ENCODE measurements around the gene GSG1. TPM values are rescaled to one million over a fixed set of nuclear protein-coding genes. Genes with fewer than 3 reads are reported as not detected.
"Not testable (repeated sequence)": the region's sequence is repeated elsewhere in the genome, so short reads cannot be mapped to it uniquely, and the experiment has no call there.

The GSG1 gene
- total RNA-seq, 3 donors from 2014 or later = not detected

DNA sequence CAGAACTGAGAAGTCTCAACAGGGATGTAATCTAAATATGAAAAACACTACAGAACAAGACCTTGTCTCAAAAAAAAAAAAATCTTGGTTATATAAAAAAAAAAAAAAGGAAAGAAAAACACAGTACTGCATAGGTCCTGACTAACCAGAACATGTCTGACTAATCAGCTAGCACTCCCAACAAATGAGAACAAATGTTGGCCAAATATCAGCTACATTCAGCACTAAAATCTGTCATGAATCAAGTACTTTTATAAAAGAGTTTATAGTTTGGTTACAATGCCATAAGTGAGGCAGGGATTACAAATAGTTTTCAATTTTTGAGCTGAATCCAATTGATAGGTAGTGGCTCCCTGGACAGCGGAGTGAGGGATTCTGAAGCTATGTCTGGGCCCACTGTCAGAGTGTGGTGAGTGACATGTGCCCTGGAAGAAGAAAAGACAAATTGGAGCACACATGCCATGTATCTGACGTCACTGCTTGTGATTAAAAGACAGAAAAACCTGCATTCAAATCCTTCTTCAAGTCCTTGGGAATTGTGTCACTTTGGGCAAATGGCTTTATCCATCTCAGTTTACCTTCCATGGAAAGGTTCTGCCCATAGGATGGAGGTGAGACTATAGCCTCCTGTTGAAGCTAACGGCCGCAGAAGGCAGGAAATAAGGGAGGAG is 64.8 kb downstream of the GSG1 start:
- Histone ChIP-seq H3K9me3 (no peaks in the 10 kb centered on the region), H3K4me1 (ENCODE audit: low read depth) (peaks cover 11% of the 10 kb centered on the region), H3K36me3 (ENCODE audit: low read depth) (no peaks in the 10 kb centered on the region), H3K4me3 (no peak overlapping the region)
- intact Hi-C loops (cut with DNase I, micrococcal nuclease) = no loop called here
- TF ChIP-seq, protein P1, sequence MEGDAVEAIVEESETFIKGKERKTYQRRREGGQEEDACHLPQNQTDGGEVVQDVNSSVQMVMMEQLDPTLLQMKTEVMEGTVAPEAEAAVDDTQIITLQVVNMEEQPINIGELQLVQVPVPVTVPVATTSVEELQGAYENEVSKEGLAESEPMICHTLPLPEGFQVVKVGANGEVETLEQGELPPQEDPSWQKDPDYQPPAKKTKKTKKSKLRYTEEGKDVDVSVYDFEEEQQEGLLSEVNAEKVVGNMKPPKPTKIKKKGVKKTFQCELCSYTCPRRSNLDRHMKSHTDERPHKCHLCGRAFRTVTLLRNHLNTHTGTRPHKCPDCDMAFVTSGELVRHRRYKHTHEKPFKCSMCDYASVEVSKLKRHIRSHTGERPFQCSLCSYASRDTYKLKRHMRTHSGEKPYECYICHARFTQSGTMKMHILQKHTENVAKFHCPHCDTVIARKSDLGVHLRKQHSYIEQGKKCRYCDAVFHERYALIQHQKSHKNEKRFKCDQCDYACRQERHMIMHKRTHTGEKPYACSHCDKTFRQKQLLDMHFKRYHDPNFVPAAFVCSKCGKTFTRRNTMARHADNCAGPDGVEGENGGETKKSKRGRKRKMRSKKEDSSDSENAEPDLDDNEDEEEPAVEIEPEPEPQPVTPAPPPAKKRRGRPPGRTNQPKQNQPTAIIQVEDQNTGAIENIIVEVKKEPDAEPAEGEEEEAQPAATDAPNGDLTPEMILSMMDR (IDR thresholded peaks at IDR 0.05) = no peak
- DNase-seq = no peak
- ATAC-seq = no peak

DNA sequence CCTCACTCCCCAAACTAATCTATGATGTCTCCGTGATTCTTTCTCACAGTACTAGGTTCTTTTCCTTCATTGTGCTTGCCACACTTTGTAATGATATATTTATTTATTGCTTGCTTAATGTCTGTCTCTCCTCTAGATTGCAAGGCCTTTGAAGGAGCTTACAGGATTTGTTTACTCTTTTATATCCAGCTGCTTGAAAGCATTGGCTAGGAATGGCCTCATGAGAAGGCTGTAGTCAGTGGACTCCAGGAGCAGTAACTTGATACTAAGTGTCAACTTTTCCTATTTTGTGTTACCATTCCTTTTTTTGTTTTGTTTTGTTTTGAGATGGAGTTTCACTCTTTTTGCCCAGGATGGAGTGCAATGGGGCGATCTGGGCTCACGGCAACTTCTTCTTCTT is 66.6 kb downstream of the GSG1 start:
- TF ChIP-seq, protein P1 (IDR thresholded peaks at IDR 0.05) = no peak
- intact Hi-C loops (cut with DNase I, micrococcal nuclease) = no loop called here
- Histone ChIP-seq H3K36me3 (ENCODE audit: low read depth) (no peaks in the 10 kb centered on the region), H3K9me3 (no peaks in the 10 kb centered on the region), H3K4me3 (no peak overlapping the region), H3K4me1 (ENCODE audit: low read depth) (peaks cover 11% of the 10 kb centered on the region)
- DNase-seq (no peak), ATAC-seq (no peak)

DNA sequence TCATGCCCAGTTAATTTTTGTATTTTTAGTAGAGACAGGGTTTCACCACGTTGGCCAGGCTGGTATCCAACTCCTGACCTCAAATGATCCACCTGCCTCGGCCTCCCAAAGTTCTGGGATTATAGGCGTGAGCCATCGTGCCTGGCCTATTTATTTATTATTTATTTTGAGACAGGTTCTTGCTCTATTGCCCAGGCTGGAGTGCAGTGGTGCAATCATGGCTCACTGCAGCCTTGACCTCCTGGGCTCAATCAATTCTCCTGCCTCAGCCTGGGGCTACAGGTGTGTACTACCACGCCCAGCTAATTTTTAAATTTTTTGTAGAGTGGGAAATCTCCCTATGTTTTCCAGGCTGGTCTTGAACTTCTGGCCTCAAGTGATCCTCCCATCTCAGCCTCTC is 68.1 kb downstream of the GSG1 start:
- ATAC-seq; intact Hi-C loops (cut with DNase I, micrococcal nuclease); H3K9me3 ChIP-seq; H3K36me3 ChIP-seq (ENCODE audit: low read depth); DNase-seq; H3K4me3 ChIP-seq; H3K4me1 ChIP-seq (ENCODE audit: low read depth): not testable (repeated sequence)

Other genes starting within 250 kb of the GSG1 start
- 100 to 1,000 TPM; 136 to 326 (median 320) TPM for gene GPRC5A, start 212.1 kb downstream of the GSG1 start, total RNA-seq
- not detected for gene GPRC5D, start 151.5 kb downstream of the GSG1 start, total RNA-seq
- gene HEBP1, start 103.4 kb downstream of the GSG1 start, total RNA-seq = 10 to 100 TPM; 46.0 to 68.1 (median 62.1) TPM
- gene FAM234B, start 59.3 kb downstream of the GSG1 start, total RNA-seq = 1 to 10 TPM; 1.4 to 3.4 (median 1.9) TPM
- gene EMP1, start 93.1 kb upstream of the GSG1 start, total RNA-seq = 100 to 1,000 TPM; 245 to 680 (median 667) TPM